ENCODE results near the gene TFPT. TPM values are rescaled to one million over a fixed set of nuclear protein-coding genes. Genes with fewer than 3 reads are reported as not detected.

Gene TFPT
- total and polyA plus RNA-seq, 2 of the 13 experiments (the other 11 are each of a cell fraction or from before 2014, with no cell fraction given): 8.4 to 10.7 TPM

DNA sequence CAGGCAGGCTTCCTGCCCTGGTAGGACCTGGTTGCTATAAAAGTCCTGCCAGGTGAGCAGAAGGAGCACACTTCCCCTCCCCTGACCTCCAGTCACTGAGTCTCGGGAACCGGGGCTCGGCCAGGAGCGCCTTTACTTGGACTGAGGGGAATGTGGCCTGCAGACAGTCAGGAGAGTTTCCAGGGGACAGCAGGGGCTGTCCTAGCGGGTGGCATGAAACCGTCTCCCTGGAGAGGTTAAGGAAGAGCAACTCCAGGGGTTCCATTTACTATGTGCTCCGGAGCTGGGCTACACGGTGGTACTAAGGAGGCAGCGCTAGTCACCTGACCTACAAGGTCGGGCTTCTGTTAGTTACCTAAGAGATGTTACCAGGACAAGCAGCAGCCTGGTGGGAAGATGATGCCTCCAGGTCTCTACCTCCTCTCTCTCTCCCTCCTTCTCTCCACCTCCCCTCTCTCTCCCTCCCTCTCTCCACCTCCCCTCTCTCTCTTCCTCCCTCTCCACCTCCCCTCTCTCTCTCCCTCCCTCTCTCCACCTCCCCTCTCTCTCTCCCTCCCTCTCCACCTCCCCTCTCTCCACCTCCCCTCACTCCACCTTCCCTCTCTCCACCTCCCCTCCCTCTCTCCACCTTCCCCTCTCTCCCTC lies 18.0 kb upstream of the TFPT start (continued):
- TF ChIP-seq, protein P1, sequence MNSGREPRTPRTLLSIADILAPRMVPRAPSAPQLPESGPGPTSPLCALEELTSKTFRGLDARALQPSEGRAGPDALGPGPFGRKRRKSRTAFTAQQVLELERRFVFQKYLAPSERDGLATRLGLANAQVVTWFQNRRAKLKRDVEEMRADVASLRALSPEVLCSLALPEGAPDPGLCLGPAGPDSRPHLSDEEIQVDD (CRISPR knock-in tag; IDR thresholded peaks at IDR 0.05; ENCODE audit: borderline replicate concordance): no peak
- TF ChIP-seq, protein P2, sequence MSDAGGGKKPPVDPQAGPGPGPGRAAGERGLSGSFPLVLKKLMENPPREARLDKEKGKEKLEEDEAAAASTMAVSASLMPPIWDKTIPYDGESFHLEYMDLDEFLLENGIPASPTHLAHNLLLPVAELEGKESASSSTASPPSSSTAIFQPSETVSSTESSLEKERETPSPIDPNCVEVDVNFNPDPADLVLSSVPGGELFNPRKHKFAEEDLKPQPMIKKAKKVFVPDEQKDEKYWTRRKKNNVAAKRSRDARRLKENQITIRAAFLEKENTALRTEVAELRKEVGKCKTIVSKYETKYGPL (CRISPR knock-in tag; IDR thresholded peaks at IDR 0.05): no peak
- no peak for TF ChIP-seq NCOA1 (CRISPR knock-in tag; IDR thresholded peaks at IDR 0.05)
- TF ChIP-seq RBM39 (IDR thresholded peaks at IDR 0.05; ENCODE audit: low read depth, low read length, poor library complexity, severe bottlenecking): peak; percentile 95
- no peak for TF ChIP-seq FOXA1 (IDR thresholded peaks at IDR 0.05)
- no peak for TF ChIP-seq FOXA1 (CRISPR knock-in tag; IDR thresholded peaks at IDR 0.05)
- no peak for TF ChIP-seq PAX8 (CRISPR knock-in tag; IDR thresholded peaks at IDR 0.05; ENCODE audit: borderline replicate concordance)
- no peak for TF ChIP-seq ZNF296 (CRISPR knock-in tag; conservative IDR thresholded peaks at IDR 0.05)
- no peak for TF ChIP-seq ZNF180 (CRISPR knock-in tag; IDR thresholded peaks at IDR 0.05; ENCODE audit: borderline replicate concordance, low read depth)
- TF ChIP-seq ZC3H13 (CRISPR knock-in tag; IDR thresholded peaks at IDR 0.05): no peak
- TF ChIP-seq, protein P3, sequence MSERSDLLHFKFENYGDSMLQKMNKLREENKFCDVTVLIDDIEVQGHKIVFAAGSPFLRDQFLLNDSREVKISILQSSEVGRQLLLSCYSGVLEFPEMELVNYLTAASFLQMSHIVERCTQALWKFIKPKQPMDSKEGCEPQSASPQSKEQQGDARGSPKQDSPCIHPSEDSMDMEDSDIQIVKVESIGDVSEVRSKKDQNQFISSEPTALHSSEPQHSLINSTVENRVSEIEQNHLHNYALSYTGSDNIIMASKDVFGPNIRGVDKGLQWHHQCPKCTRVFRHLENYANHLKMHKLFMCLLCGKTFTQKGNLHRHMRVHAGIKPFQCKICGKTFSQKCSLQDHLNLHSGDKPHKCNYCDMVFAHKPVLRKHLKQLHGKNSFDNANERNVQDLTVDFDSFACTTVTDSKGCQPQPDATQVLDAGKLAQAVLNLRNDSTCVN (CRISPR knock-in tag; IDR thresholded peaks at IDR 0.05; ENCODE audit: borderline replicate concordance): no peak
- TF ChIP-seq ZNF431 (CRISPR knock-in tag; IDR thresholded peaks at IDR 0.05; ENCODE audit: borderline replicate concordance, low read depth): no peak
- no peak for TF ChIP-seq NPAS2 (CRISPR knock-in tag; IDR thresholded peaks at IDR 0.05; ENCODE audit: borderline replicate concordance)
- no peak for TF ChIP-seq KDM4B (CRISPR knock-in tag; IDR thresholded peaks at IDR 0.05)
- no peak for TF ChIP-seq ZNF878 (CRISPR knock-in tag; IDR thresholded peaks at IDR 0.05)
- no peak for TF ChIP-seq ARHGAP35 (CRISPR knock-in tag; IDR thresholded peaks at IDR 0.05; ENCODE audit: borderline replicate concordance)
- TF ChIP-seq HNRNPK (IDR thresholded peaks at IDR 0.05; ENCODE audit: low read depth, low read length, poor library complexity, severe bottlenecking): peak; percentile 100
- TF ChIP-seq ZNF451 (CRISPR knock-in tag; IDR thresholded peaks at IDR 0.05): no peak
- no peak for TF ChIP-seq ARNT (IDR thresholded peaks at IDR 0.05)
- TF ChIP-seq ZNF615 (CRISPR knock-in tag; IDR thresholded peaks at IDR 0.05; ENCODE audit: borderline replicate concordance): no peak
- no peak for TF ChIP-seq ZNF343 (CRISPR knock-in tag; IDR thresholded peaks at IDR 0.05)
- TF ChIP-seq HCFC1 (IDR thresholded peaks at IDR 0.05; ENCODE audit: low read depth, low read length): peak; percentile 44; the same call in 1 of the 2 replicates
- peak; percentile 99 for TF ChIP-seq PTBP1 (IDR thresholded peaks at IDR 0.05; ENCODE audit: low read depth, low read length, poor library complexity, severe bottlenecking)
- TF ChIP-seq, protein P4, sequence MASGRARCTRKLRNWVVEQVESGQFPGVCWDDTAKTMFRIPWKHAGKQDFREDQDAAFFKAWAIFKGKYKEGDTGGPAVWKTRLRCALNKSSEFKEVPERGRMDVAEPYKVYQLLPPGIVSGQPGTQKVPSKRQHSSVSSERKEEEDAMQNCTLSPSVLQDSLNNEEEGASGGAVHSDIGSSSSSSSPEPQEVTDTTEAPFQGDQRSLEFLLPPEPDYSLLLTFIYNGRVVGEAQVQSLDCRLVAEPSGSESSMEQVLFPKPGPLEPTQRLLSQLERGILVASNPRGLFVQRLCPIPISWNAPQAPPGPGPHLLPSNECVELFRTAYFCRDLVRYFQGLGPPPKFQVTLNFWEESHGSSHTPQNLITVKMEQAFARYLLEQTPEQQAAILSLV (CRISPR knock-in tag; IDR thresholded peaks at IDR 0.05; ENCODE audit: borderline replicate concordance): no peak
- TF ChIP-seq POLR2G (IDR thresholded peaks at IDR 0.05; ENCODE audit: low read depth, low read length): peak; percentile 67
- TF ChIP-seq MEIS1 (CRISPR knock-in tag; IDR thresholded peaks at IDR 0.05; ENCODE audit: borderline replicate concordance): no peak
- TF ChIP-seq, protein P5, sequence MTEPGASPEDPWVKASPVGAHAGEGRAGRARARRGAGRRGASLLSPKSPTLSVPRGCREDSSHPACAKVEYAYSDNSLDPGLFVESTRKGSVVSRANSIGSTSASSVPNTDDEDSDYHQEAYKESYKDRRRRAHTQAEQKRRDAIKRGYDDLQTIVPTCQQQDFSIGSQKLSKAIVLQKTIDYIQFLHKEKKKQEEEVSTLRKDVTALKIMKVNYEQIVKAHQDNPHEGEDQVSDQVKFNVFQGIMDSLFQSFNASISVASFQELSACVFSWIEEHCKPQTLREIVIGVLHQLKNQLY (CRISPR knock-in tag; IDR thresholded peaks at IDR 0.05): no peak
